Ishikawa (cell line): ENCODE measurements around the gene SLC25A48.

Experiments used
- CEBPB ChIP-seq: IDR thresholded peaks from 2 replicates; pipeline ENCODE4 v1.6.1; 2012
- EGR1 ChIP-seq: IDR thresholded peaks from 2 replicates; pipeline ENCODE4 v1.6.1; 2012
- EP300 ChIP-seq: IDR thresholded peaks from 2 replicates; pipeline ENCODE4 v1.6.1; 2012; ENCODE audit warnings: borderline replicate concordance
- FOXM1 ChIP-seq: IDR thresholded peaks from 2 replicates; pipeline ENCODE4 v1.6.1; 2012; ENCODE audit warnings: low read depth, borderline replicate concordance
- MAX ChIP-seq: IDR thresholded peaks from 2 replicates; pipeline ENCODE4 v1.6.1; 2012
- NFIC ChIP-seq: IDR thresholded peaks from 2 replicates; pipeline ENCODE4 v1.6.1; 2012
- RAD21 ChIP-seq: IDR thresholded peaks from 2 replicates; pipeline ENCODE4 v1.6.1; 2012; ENCODE audit warnings: low read depth
- REST ChIP-seq: IDR thresholded peaks from 2 replicates; pipeline ENCODE4 v1.6.1; 2012; ENCODE audit warnings: low read depth, mild to moderate bottlenecking
- TAF1 ChIP-seq: IDR thresholded peaks from 2 replicates; pipeline ENCODE4 v1.6.1; 2012; ENCODE audit warnings: low read depth, mild to moderate bottlenecking
- TCF12 ChIP-seq: IDR thresholded peaks from 2 replicates; pipeline ENCODE4 v1.6.1; 2012; ENCODE audit warnings: low read depth
- TEAD4 ChIP-seq: IDR thresholded peaks from 2 replicates; pipeline ENCODE4 v1.6.1; 2012
- USF1 ChIP-seq: IDR thresholded peaks from 2 replicates; pipeline ENCODE4 v1.6.1; 2012
- YY1 ChIP-seq: IDR thresholded peaks from 2 replicates; pipeline ENCODE4 v1.6.1; 2012; ENCODE audit warnings: low read depth
- ZBTB7A ChIP-seq: IDR thresholded peaks from 2 replicates; pipeline ENCODE4 v1.6.1; 2012; ENCODE audit warnings: low read depth

- TF ChIP-seq RAD21, result no peak
- no peak for TF ChIP-seq FOXM1
- no peak for TF ChIP-seq CEBPB
- no peak for TF ChIP-seq NFIC
- TF ChIP-seq USF1, result no peak
- TF ChIP-seq TEAD4, result no peak
- no peak for TF ChIP-seq MAX
- no peak for TF ChIP-seq YY1
- TF ChIP-seq TAF1, result no peak
- TF ChIP-seq ZBTB7A, result no peak
- no peak for TF ChIP-seq EGR1
- TF ChIP-seq TCF12, result no peak
- TF ChIP-seq EP300, result no peak
- TF ChIP-seq REST, result no peak
Measured at GRCh38 chr5:135900276-135900675, 65.8 kb downstream of the SLC25A48 start.
